Neural cell (in vitro differentiated cells): ENCODE results near the gene PABPC3.

Source experiments
- CTCF ChIP-seq: fragments of 450-650 bp; IDR thresholded peaks from 2 replicates; pipeline ENCODE4 v1.5.1; 2014; ENCODE audit warnings: antibody characterized with exemption, mild to moderate bottlenecking, moderate library complexity; ENCODE audit not compliant: poor library complexity, severe bottlenecking
- RAD21 ChIP-seq: fragments of 450-650 bp; conservative IDR thresholded peaks from 2 replicates; pipeline ENCODE4 v1.6.1; 2014; ENCODE audit warnings: antibody characterized with exemption, mild to moderate bottlenecking, moderate library complexity

- TF ChIP-seq CTCF (no peak), RAD21 (no peak)
These were observed 11.8 kb upstream of the PABPC3 start for GRCh38 chr13:25084096-25084495.
